BLaER1 treated with 17β-estradiol and CSF1 and Interleukin-3, amounts not matched to agents 10 nM and 100 nM (cell line): ENCODE data around the gene SPTA1.
A peak's percentile ranks its signal among the peaks of the same experiment; 100 is the strongest.

Experiments
- H3K27ac ChIP-seq, 11 experiments: shearing (Covaris generic); formaldehyde crosslinking; 2 replicates each; pipeline ENCODE4 v1.8.1; 2022
- H3K27me3 ChIP-seq, 11 experiments: shearing (Covaris generic); formaldehyde crosslinking; 2 replicates each; pipeline ENCODE4 v1.8.1; 2022
- H3K36me3 ChIP-seq, 11 experiments: shearing (Covaris generic); formaldehyde crosslinking; 2 replicates each; pipeline ENCODE4 v1.8.1; 2022
- H3K4me1 ChIP-seq, 10 experiments: shearing (Covaris generic); formaldehyde crosslinking; 2 replicates each; pipeline ENCODE4 v1.8.1; 2022
- H3K4me2 ChIP-seq, 11 experiments: shearing (Covaris generic); formaldehyde crosslinking; 2 replicates each; pipeline ENCODE4 v1.8.1; 2022
- H3K4me3 ChIP-seq, 10 experiments: shearing (Covaris generic); formaldehyde crosslinking; 2 replicates each; pipeline ENCODE4 v1.8.1; 2022
- H3K9ac ChIP-seq, 11 experiments: shearing (Covaris generic); formaldehyde crosslinking; 2 replicates each; pipeline ENCODE4 v1.8.1; 2022
- H3K9me3 ChIP-seq, 11 experiments: shearing (Covaris generic); formaldehyde crosslinking; replicated peaks in 1 of 11; 2 replicates each; pipeline ENCODE4 v1.8.1; 2022
- H4K20me1 ChIP-seq, 11 experiments: shearing (Covaris generic); formaldehyde crosslinking; 2 replicates each; pipeline ENCODE4 v1.8.1; 2022
- Cebpa-rat ChIP-seq, 11 experiments: shearing (Covaris generic); IDR thresholded peaks; 2 replicates each; pipeline ENCODE4 v1.8.1; 2022

The SPTA1 gene

DNA sequence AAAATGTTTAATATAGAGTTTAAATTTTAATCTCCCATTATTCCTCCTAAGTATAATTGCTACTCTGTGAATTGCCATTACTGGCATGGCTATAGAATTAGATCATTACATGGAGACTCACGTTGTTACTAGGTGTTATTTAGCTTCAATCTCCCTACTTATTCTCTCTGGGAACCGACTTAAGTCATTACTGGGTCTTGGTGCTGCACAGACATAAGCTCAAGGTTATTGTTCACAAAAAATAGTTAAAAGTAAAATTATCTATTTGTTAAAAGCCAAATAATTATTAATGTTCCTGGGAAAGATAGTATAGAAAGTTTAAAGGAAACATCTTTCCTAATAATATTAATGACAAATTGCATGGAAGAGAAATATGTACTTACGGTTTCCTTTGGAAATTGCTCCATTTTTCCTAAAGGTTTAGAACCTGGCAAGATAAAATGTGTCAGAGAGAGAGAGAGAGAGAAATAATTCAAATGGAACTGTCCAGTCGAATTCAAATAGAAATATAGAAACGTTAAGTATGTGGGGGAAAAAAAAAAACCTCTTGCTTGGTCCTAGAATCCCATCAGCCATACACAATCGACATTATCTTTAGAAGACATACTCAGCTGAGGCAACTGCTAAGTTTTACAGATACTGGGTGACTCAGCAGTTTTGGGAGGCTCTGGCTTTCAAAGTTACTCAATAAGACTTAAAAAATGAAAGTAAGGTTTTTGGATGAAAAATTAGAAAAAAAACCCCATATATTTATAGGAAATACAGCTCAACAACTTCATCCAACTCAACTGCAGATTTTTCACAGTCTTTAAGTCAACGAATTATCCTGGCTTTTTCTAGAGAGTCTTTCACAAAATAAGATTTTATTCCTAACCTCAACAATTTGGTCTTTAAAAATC is at the start of gene SPTA1:
Gene SPTA1 (minus strand): TSS at position 605 of the 899 bp plus-strand sequence. CDS start 198 bp downstream, at position 407.
- H4K20me1 ChIP-seq = no peaks in the 10 kb centered on the region
- peaks cover 0 to 8% (median 0%) of the 10 kb centered on the region in 10 experiments; a peak in 3 of 20 replicates for H3K4me1 ChIP-seq
- H3K36me3 ChIP-seq = no peaks in the 10 kb centered on the region
- H3K9me3 ChIP-seq = no peaks in the 10 kb centered on the region
- H3K4me3 ChIP-seq = no peak within 1 kb of the TSS
- H3K9ac ChIP-seq = no peak within 1 kb of the TSS
- H3K4me2 ChIP-seq = peak within 1 kb of the TSS in 4 of 11 experiments; percentile 26 to 60 (median 43); a peak in 5 of 22 replicates
- no peak within 1 kb of the TSS for H3K27ac ChIP-seq
- no peak for TF ChIP-seq Cebpa-rat (IDR thresholded peaks at IDR 0.05)
- H3K27me3 ChIP-seq = no peaks in the 10 kb centered on the region

DNA sequence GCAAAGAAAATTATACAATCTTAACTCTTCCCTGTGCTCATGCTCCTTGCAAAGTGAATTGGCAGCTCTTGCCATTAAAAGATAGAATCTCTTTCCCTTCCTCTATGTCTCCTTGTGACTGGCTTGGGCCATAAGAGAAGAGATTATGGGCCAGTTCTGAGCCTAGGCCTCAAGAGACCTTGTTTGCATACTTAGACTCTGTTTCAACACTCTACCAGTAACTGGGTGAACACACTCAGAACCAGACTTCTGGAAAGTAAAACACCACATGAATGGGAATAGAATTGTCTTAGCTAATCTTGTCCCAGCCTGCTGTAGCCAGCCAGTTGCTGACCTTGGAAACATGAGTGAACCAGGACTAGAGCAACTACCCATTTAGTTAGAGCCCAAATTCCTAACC is 49.3 kb upstream of the SPTA1 start:
- H3K4me2 ChIP-seq = no peak overlapping the region
- peaks cover 0 to under 1% (median 0%) of the 10 kb centered on the region in 10 experiments; a peak in 2 of 20 replicates for H3K4me1 ChIP-seq
- TF ChIP-seq Cebpa-rat (IDR thresholded peaks at IDR 0.05) = no peak
- no peaks in the 10 kb centered on the region for H3K27me3 ChIP-seq
- H4K20me1 ChIP-seq = no peaks in the 10 kb centered on the region
- no peaks in the 10 kb centered on the region for H3K9me3 ChIP-seq
- H3K9ac ChIP-seq = no peak overlapping the region
- H3K27ac ChIP-seq = no peak overlapping the region
- no peaks in the 10 kb centered on the region for H3K36me3 ChIP-seq
- H3K4me3 ChIP-seq = no peak overlapping the region

DNA sequence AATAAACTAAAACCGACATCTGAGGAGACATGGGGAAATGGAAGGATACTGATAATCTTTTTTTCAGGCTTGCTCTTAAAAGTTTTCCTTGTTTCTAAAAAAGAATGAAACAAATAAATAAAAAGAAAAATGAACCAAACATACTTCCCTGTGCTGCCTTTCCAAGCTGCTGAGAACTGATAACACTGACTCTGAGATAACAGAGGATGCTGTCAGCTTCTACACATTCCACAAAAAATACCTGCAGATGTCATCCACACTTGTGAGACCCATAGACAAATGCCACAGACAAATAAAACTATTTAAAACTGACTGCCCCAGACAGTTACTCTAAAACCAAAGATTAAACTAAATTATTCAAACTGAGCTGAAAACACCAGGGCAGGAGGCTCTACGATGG is 46.0 kb upstream of the SPTA1 start:
- TF ChIP-seq Cebpa-rat (IDR thresholded peaks at IDR 0.05) = no peak
- no peak overlapping the region for H3K4me3 ChIP-seq
- H3K4me1 ChIP-seq = peaks cover 0 to 28% (median 0%) of the 10 kb centered on the region in 10 experiments; a peak in 7 of 20 replicates
- H4K20me1 ChIP-seq = no peaks in the 10 kb centered on the region
- H3K27ac ChIP-seq = no peak overlapping the region
- H3K4me2 ChIP-seq = no peak overlapping the region
- no peaks in the 10 kb centered on the region for H3K36me3 ChIP-seq
- no peaks in the 10 kb centered on the region for H3K27me3 ChIP-seq
- H3K9me3 ChIP-seq = no peaks in the 10 kb centered on the region
- H3K9ac ChIP-seq = no peak overlapping the region

DNA sequence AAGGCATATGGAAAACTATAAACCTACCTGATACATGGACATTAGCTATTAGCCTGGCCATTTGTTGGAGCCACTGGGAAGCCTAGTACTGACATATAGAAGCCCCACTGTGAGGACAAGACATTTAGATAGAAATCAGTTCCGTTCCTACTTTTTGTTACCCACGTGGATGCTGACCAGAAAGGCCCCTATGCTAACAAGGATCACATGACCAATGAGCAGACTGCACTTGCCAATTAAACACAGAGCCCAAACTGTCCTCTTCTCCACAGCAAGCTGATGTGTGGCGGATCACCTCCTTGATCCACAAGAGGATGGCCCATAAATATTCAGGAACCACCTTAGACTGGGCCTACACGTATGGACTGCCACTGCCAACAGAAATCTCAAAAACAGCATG is 45.2 kb upstream of the SPTA1 start:
- Histone ChIP-seq H3K36me3 (no peaks in the 10 kb centered on the region), H3K4me3 (no peak overlapping the region), H3K9ac (no peak overlapping the region), H4K20me1 (no peaks in the 10 kb centered on the region), H3K27ac (no peak overlapping the region), H3K4me2 (no peak overlapping the region), H3K27me3 (no peaks in the 10 kb centered on the region), H3K9me3 (no peaks in the 10 kb centered on the region), H3K4me1 (peaks cover 0 to 28% (median 0%) of the 10 kb centered on the region in 10 experiments; a peak in 7 of 20 replicates)
- TF ChIP-seq Cebpa-rat (IDR thresholded peaks at IDR 0.05) = no peak

DNA sequence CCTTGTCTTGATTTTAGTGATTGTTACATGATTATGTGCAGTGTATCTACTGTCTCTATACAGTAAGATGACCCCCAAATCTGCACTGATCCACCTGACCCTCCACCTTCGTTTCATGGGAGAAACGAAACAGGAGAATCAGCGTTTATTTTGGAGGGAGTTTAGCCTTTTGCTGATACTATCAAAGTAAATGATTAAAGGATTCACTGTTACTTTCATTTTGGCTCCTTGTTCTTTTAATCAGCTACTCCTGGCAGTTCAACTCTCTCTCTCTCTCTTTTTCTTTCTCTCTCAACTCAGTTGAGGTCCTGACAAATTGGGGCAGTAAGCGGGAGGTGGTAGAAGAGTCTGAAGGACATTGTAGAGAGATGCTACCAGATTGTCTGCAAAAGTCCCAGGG is 43.9 kb upstream of the SPTA1 start:
- H3K27ac ChIP-seq = no peak overlapping the region
- peak overlapping the region in 3 of 11 experiments; percentile 49 to 70 (median 65); a peak in 5 of 22 replicates for H3K4me2 ChIP-seq
- H3K9me3 ChIP-seq = no peaks in the 10 kb centered on the region
- TF ChIP-seq Cebpa-rat (IDR thresholded peaks at IDR 0.05) = no peak
- no peaks in the 10 kb centered on the region for H3K27me3 ChIP-seq
- H3K4me3 ChIP-seq = no peak overlapping the region
- no peak overlapping the region for H3K9ac ChIP-seq
- H4K20me1 ChIP-seq = no peaks in the 10 kb centered on the region
- peaks cover 0 to 28% (median 0%) of the 10 kb centered on the region in 10 experiments; a peak in 7 of 20 replicates for H3K4me1 ChIP-seq
- H3K36me3 ChIP-seq = no peaks in the 10 kb centered on the region

DNA sequence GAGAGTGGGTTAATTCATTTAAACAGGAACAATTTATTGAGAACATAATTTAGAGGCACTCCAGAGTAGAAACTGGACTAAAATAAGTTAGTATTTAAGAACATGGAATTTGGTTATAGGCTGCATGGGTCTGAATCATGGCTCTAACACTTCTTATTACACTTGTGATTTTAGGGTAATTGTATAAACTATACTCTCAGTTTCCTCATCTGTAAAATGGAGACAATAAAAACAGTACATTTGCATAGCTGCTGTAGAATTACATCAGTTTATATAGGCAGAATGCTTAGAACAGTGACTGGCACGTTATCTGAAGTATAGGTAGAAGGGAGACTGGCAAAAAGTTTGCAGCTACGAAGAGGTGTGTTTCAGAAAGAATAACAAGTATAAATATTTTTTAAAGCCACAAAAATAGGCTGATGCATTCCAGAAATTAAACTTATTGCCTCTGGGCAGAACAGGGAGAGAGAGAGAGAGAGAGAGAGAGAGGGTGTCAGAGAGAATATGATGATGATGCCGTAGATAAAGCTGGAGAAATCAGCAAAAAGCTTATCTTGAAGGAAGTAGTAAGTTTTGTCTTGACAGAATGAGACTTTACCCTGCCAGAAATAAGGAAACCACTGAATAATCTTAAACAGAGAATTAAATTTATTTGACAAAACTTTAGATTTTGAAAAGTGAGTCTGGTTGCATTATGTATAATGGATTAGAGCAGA is 42.2 kb upstream of the SPTA1 start:
- Histone ChIP-seq H3K27me3 (no peaks in the 10 kb centered on the region), H3K36me3 (no peaks in the 10 kb centered on the region), H3K4me1 (peaks cover 0 to 28% (median 0%) of the 10 kb centered on the region in 10 experiments; a peak in 7 of 20 replicates), H3K9ac (no peak overlapping the region), H3K27ac (no peak overlapping the region), H3K4me2 (peak overlapping the region in 2 of 11 experiments; percentile 65 to 70; a peak in 5 of 22 replicates), H4K20me1 (no peaks in the 10 kb centered on the region), H3K4me3 (no peak overlapping the region), H3K9me3 (no peaks in the 10 kb centered on the region)
- no peak for TF ChIP-seq Cebpa-rat (IDR thresholded peaks at IDR 0.05)

DNA sequence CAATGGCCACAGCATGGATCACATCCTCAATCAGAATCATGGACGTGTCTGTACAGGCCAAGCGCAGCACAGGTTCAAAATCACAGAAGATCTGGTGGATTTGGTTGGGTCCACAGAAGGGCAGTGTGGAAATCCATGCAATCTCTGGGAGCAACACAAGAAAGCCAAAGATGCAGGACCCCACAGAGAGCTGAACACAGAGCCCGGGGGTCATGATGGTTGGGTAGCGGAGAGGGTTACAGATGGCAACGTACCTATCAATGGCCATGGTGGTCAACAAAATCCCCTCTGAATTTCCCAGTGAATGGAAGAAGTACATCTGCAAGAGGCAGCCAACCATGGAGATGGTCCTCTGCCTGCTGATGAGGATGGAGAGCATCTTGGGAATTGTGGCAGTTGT is 37.9 kb upstream of the SPTA1 start:
- Histone ChIP-seq H3K36me3 (no peaks in the 10 kb centered on the region), H4K20me1 (no peaks in the 10 kb centered on the region)
- no peak for TF ChIP-seq Cebpa-rat (IDR thresholded peaks at IDR 0.05)

DNA sequence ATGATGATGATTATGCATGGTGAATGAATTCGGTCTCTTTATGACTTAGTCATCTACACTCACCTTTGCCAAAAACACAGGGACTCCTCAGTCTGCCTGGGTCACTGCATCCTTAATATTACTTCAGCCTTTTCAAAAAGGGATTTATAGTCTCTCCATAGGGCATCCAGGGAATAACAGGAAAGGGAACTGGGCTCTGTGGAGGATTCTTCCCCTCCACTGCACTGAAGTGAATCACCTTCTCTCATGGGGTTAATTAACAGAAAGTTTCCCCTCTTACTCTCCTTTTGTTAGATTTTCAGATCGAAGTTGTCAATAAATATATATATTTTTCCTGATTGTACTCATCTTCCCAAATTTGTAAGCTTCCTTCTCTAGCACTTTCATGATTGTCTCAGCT is 34.1 kb upstream of the SPTA1 start, which contains the start of gene OR6K3:
Gene OR6K3 (minus strand): TSS at position 101 of the 400 bp plus-strand sequence. CDS start 2,605 bp downstream, outside the sequence.
- H3K4me2 ChIP-seq = no peak within 1 kb of the TSS
- no peaks in the 10 kb centered on the region for H3K36me3 ChIP-seq
- no peak within 1 kb of the TSS for H3K4me3 ChIP-seq
- no peak within 1 kb of the TSS for H3K9ac ChIP-seq
- H3K4me1 ChIP-seq = no peaks in the 10 kb centered on the region
- H3K9me3 ChIP-seq = no peaks in the 10 kb centered on the region
- TF ChIP-seq Cebpa-rat (IDR thresholded peaks at IDR 0.05) = no peak
- H3K27me3 ChIP-seq = no peaks in the 10 kb centered on the region
- H4K20me1 ChIP-seq = no peaks in the 10 kb centered on the region
- H3K27ac ChIP-seq = no peak within 1 kb of the TSS

More for the DNA sequence above, 37.9 kb upstream of the SPTA1 start:
- H3K27me3 ChIP-seq = no peaks in the 10 kb centered on the region
- no peak overlapping the region for H3K4me3 ChIP-seq
- H3K9ac ChIP-seq = no peak overlapping the region
- H3K4me1 ChIP-seq = peaks cover 0 to 13% (median 0%) of the 10 kb centered on the region in 10 experiments; a peak in 7 of 20 replicates
- no peaks in the 10 kb centered on the region for H3K9me3 ChIP-seq
- H3K4me2 ChIP-seq = no peak overlapping the region
- no peak overlapping the region for H3K27ac ChIP-seq

DNA sequence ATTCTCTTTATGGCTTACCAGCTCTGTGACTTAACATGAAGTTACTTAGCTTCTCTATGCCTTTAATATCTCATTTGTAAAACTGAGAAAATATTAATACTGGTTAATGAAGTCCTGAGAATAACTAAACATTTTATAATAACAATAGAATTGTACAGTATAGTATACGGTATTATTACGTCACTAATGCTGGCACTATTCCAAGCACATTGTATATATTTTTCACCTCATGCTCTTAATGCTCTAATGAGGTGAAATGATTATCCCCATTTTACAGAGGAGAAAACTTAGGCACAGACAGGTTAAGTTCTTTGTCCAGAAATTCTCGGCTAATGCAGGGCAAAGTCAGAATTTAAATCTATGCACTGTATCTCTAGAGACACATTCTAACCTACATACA is 33.1 kb upstream of the SPTA1 start:
- H3K4me2 ChIP-seq = no peak overlapping the region
- no peak overlapping the region for H3K27ac ChIP-seq
- H3K27me3 ChIP-seq = no peaks in the 10 kb centered on the region
- no peaks in the 10 kb centered on the region for H3K9me3 ChIP-seq
- H4K20me1 ChIP-seq = no peaks in the 10 kb centered on the region
- no peaks in the 10 kb centered on the region for H3K36me3 ChIP-seq
- no peak for TF ChIP-seq Cebpa-rat (IDR thresholded peaks at IDR 0.05)
- H3K4me3 ChIP-seq = no peak overlapping the region
- no peak overlapping the region for H3K9ac ChIP-seq
- H3K4me1 ChIP-seq = no peaks in the 10 kb centered on the region
